GM06990 (cell line): ENCODE results near the gene DNAH17.

Experiments used
- DNase-seq: peaks from one replicate; pipeline ENCODE4 v3.0.0-alpha.2; 2011; ENCODE audit not compliant: insufficient read length; ENCODE audit errors: extremely low read depth
- H3K27me3 ChIP-seq: replicated peaks from 2 replicates; pipeline ENCODE4 v1.6.0; 2011; ENCODE audit warnings: low read length; ENCODE audit not compliant: control insufficient read depth, insufficient read depth
- H3K36me3 ChIP-seq: 2 replicates; pipeline ENCODE4 v1.5.1; 2011; ENCODE audit warnings: low read length; ENCODE audit not compliant: control insufficient read depth, insufficient read depth
- H3K4me3 ChIP-seq: replicated peaks from 2 replicates; pipeline ENCODE4 v1.5.1; 2011; ENCODE audit warnings: low read depth, mild to moderate bottlenecking, control low read depth, low read length
- CTCF ChIP-seq: IDR thresholded peaks from 2 replicates; pipeline ENCODE4 v1.5.1; 2011; ENCODE audit warnings: low read length, control low read depth, mild to moderate bottlenecking, inconsistent platforms; ENCODE audit not compliant: insufficient read depth, poor library complexity, severe bottlenecking

Gene DNAH17

GRCh38 chr17:78571329-78571728, 5.9 kb downstream of the DNAH17 start:
- DNase-seq = no peak
- no peak for TF ChIP-seq CTCF
- Histone ChIP-seq H3K4me3 (no peak overlapping the region), H3K27me3 (no peaks in the 10 kb centered on the region; the same call in 1 of the 2 replicates), H3K36me3 (no peaks in the 10 kb centered on the region)

GRCh38 chr17:78568494-78569115, 8.6 kb downstream of the DNAH17 start:
- no peak for TF ChIP-seq CTCF
- Histone ChIP-seq H3K36me3 (no peaks in the 10 kb centered on the region), H3K4me3 (no peak overlapping the region), H3K27me3 (no peaks in the 10 kb centered on the region; the same call in none of the 2 replicates)
- no peak for DNase-seq

GRCh38 chr17:78567991-78568390, 9.2 kb downstream of the DNAH17 start:
- H3K36me3 ChIP-seq = no peaks in the 10 kb centered on the region
- no peak for DNase-seq
- H3K4me3 ChIP-seq = no peak overlapping the region
- no peak for TF ChIP-seq CTCF
- no peaks in the 10 kb centered on the region; the same call in none of the 2 replicates for H3K27me3 ChIP-seq

GRCh38 chr17:78566947-78567346, 10.2 kb downstream of the DNAH17 start:
- no peak for TF ChIP-seq CTCF
- Histone ChIP-seq H3K27me3 (no peaks in the 10 kb centered on the region; the same call in none of the 2 replicates), H3K4me3 (no peak overlapping the region), H3K36me3 (no peaks in the 10 kb centered on the region)
- DNase-seq = no peak

GRCh38 chr17:78563189-78564145, 13.7 kb downstream of the DNAH17 start:
- no peaks in the 10 kb centered on the region; the same call in none of the 2 replicates for H3K27me3 ChIP-seq
- no peaks in the 10 kb centered on the region for H3K36me3 ChIP-seq
- TF ChIP-seq CTCF = no peak
- no peak for DNase-seq
- no peak overlapping the region for H3K4me3 ChIP-seq
